GM19239 (cell line): ENCODE data around the gene AMBN.
"Not testable (repeated sequence)": the region's sequence is repeated elsewhere in the genome, so short reads cannot be mapped to it uniquely, and the experiment has no call there.

Source experiments
- DNase-seq: peaks from one replicate; pipeline ENCODE4 v3.0.0; 2011; ENCODE audit warnings: low spot score; ENCODE audit not compliant: insufficient read length
- FAIRE-seq: peaks from 2 replicates; lab custom pipeline; 2011; peaks lifted over from hg19 to GRCh38; lab: Jason Lieb, UNC

Gene AMBN

GRCh38 chr4:70606459-70606858 lies 14.4 kb downstream of the AMBN start:
- no peak for DNase-seq
- no peak for FAIRE-seq

- no peak for FAIRE-seq
- no peak for DNase-seq
Measured at GRCh38 chr4:70607334-70607853, 15.3 kb downstream of the AMBN start.

GRCh38 chr4:70608324-70608723 lies 16.3 kb downstream of the AMBN start:
- DNase-seq (no peak), FAIRE-seq (no peak)

GRCh38 chr4:70613306-70614183 lies 21.5 kb downstream of the AMBN start:
- DNase-seq: no peak
- FAIRE-seq: peak; percentile 90

GRCh38 chr4:70614184-70614555 lies 22.1 kb downstream of the AMBN start:
- DNase-seq: no peak

GRCh38 chr4:70619288-70619687 lies 27.2 kb downstream of the AMBN start:
- no peak for FAIRE-seq
- DNase-seq: no peak

More at GRCh38 chr4:70614184-70614555, 22.1 kb downstream of the AMBN start:
- FAIRE-seq: no peak

GRCh38 chr4:70619778-70620177 lies 27.7 kb downstream of the AMBN start:
- DNase-seq (no peak), FAIRE-seq (peak; percentile 63)

GRCh38 chr4:70623323-70623722 lies 31.3 kb downstream of the AMBN start:
- DNase-seq: no peak
- FAIRE-seq: no peak

GRCh38 chr4:70624226-70624793 lies 32.3 kb downstream of the AMBN start:
- FAIRE-seq (no peak), DNase-seq (no peak)

- DNase-seq (no peak), FAIRE-seq (peak; percentile 68)
Measured at GRCh38 chr4:70627620-70628019, 35.6 kb downstream of the AMBN start.

- DNase-seq: no peak
Measured at GRCh38 chr4:70628444-70628843, 36.4 kb downstream of the AMBN start, which contains the start of gene ENAM. Gene ENAM (plus strand): TSS chr4:70628744. CDS start chr4:70629501, 757 bp downstream.

GRCh38 chr4:70629469-70630090 lies 37.5 kb downstream of the AMBN start:
- DNase-seq (no peak), FAIRE-seq (no peak)

More at GRCh38 chr4:70628444-70628843, 36.4 kb downstream of the AMBN start, which contains the start of gene ENAM:
- FAIRE-seq: no peak

- no peak for DNase-seq
- FAIRE-seq: peak; percentile 56
Measured at GRCh38 chr4:70630162-70630561, 38.1 kb downstream of the AMBN start.

GRCh38 chr4:70632028-70632427 lies 40.0 kb downstream of the AMBN start:
- FAIRE-seq (no peak), DNase-seq (no peak)

GRCh38 chr4:70634482-70634881 lies 42.4 kb downstream of the AMBN start:
- no peak for FAIRE-seq
- no peak for DNase-seq

GRCh38 chr4:70637239-70637913 lies 45.3 kb downstream of the AMBN start:
- DNase-seq: no peak
- peak; percentile 90 for FAIRE-seq

GRCh38 chr4:70640192-70640591 lies 48.1 kb downstream of the AMBN start:
- no peak for DNase-seq
- no peak for FAIRE-seq

GRCh38 chr4:70650741-70651140 lies 58.7 kb downstream of the AMBN start:
- not testable (repeated sequence) for FAIRE-seq, DNase-seq

- DNase-seq (no peak), FAIRE-seq (peak; percentile 95)
Measured at GRCh38 chr4:70651864-70652506, 59.9 kb downstream of the AMBN start.

GRCh38 chr4:70654605-70655011 lies 62.6 kb downstream of the AMBN start:
- no peak for DNase-seq
- FAIRE-seq: peak; percentile 45
